NCI-H1417 treated with DMSO at 0.1 percent for 48 hours (cell line): ENCODE measurements around the gene RELCH.

Experiments
- DNase-seq: peaks from one replicate; lab custom pipeline; 2025; lab: John Stamatoyannopoulos, UW

RELCH gene

GRCh38 chr18:62187543-62188510 lies 772 bp downstream of the RELCH start:
- DNase-seq, result no peak

- DNase-seq, result no peak
Observed at GRCh38 chr18:62189208-62189607, 2.2 kb downstream of the RELCH start.

- DNase-seq, result no peak
Observed at GRCh38 chr18:62196079-62196478, 9.0 kb downstream of the RELCH start.

- DNase-seq, result no peak
Observed at GRCh38 chr18:62196980-62197379, 9.9 kb downstream of the RELCH start.

GRCh38 chr18:62198259-62198658 lies 11.2 kb downstream of the RELCH start:
- no peak for DNase-seq

DNA sequence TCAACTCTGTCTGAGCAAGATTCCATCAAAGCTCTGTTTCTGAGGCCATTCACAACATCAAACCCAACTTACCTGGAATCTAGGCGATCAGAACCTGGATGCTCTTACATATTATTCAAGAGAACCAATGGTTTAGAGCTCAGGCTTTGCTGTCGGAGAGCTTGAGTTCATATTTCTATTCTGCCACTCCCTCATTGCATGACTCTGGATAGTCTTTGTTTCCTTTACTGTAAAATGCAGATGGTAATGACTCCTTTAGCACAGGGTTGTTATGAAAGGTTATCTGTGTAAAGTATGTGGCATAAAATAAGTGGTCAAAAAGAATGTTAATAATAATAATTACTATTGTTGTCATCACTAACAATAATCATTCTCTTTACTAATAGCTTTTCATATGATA lies 12.6 kb downstream of the RELCH start:
- DNase-seq, result no peak

DNA sequence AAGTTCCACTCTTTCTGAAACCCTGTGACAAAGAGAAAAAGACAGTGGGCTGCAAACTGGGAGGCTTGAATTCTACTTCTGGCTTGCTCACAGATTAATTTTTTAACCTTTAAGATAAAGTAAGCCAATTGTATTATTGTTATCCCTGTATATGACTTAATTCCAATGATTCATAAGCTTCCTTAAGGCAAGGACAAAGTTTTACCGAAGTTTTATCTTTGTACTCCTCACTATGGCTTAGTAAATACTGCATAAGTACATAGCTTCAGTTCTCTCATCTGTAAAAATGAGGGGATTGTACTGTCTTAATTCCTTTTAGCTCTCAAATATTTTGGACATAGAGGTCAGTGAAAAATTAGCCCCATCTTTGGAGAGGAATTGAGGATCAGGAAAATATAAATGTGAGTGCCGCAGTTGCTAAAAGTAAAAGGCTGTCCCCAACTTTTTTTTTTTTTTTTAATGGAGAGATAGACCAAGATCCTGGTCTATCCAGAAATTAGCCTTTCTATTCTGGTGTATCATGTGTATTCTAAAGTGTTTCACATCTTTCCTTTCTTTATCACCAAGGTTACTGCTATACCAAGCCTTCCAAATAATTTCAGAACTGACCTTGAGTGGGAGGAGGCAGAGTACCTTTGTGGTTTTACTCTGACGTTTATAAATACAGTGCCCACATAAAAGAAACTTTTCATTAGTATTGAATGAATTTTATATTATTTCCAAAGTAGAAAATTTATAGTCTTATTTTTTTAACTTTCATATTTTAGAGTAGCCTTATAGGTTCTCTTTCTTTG lies 13.3 kb downstream of the RELCH start:
- DNase-seq, result no peak

- DNase-seq, result no peak
Observed at GRCh38 chr18:62201870-62202269, 14.8 kb downstream of the RELCH start.

DNA sequence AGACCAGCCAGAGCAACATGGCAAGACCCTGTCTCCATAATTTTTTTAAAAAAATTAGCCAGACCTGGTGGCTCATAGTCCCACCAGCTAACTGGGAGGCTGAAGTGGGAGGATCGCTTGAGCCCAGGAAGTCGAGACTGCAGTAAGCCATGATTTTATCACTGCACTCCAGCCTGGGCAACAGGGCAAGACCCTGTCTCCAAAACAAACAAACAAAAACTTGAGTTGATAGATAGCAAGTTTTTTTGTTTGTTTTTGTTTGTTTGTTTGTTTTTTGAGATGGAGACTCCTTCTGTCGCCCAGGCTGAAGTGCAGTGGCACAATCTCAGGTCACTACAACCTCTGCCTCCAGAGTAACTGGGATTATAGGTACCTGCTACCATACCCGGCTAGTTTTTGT lies 18.8 kb downstream of the RELCH start:
- no peak for DNase-seq

GRCh38 chr18:62206593-62206992 lies 19.5 kb downstream of the RELCH start:
- DNase-seq, result no peak

DNA sequence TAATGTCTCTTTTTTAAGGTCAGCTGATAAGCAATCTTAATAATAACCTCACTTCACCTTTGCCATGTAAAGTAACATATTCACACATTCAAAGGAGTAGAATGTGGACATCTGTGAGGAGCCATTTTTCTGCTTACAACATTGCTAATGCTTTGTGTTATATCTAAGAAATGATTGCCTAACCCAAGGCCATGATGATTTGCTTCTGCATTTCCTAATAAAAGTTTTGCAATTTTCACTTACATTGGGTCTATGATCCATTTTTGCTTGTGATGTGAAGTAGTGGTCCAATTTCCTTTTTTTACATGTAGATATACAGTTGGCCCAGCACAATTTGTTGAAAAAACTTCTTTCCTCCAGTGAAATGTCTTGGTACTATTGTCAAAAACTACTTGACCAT lies 22.0 kb downstream of the RELCH start:
- no peak for DNase-seq

GRCh38 chr18:62210138-62210537 lies 23.1 kb downstream of the RELCH start:
- DNase-seq, result no peak

GRCh38 chr18:62211325-62211828 lies 24.3 kb downstream of the RELCH start:
- no peak for DNase-seq

DNA sequence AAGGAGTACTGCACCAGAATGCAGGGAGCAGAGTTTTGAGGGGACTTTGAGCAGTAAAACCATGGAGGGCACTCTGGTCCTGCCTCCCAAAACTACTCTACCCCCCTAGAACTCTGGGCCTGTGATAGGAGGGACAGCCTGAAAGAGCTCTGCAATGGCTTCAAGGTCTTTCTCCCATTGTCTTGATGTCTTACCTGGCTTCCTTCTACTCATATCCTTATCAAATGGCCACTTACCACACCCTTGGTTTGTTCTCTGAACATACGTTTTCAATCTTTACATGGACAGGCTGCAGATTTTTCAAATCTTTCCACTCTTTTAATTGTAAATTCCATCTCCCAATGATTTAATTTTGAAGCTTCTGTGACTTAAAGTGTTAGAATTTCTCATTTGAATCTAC lies 27.7 kb downstream of the RELCH start:
- no peak for DNase-seq

DNA sequence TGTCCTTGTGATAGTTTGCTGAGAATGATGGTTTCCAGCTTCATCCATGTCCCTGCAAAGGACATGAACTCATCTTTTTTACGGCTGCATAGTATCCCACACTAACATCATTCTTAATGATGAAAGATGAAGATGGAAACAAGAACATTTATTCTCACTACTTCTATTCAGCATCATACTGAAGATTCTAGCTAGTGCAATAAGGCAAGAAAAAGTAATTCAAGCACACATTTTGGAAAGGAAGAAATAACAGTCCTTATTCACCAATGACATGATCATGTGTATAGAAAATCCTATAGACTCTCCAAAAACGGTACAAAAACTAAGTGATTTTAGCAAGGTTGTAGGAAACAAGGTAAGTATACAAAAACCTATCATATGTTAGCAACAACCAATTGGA lies 37.2 kb downstream of the RELCH start:
- DNase-seq, result no peak

DNA sequence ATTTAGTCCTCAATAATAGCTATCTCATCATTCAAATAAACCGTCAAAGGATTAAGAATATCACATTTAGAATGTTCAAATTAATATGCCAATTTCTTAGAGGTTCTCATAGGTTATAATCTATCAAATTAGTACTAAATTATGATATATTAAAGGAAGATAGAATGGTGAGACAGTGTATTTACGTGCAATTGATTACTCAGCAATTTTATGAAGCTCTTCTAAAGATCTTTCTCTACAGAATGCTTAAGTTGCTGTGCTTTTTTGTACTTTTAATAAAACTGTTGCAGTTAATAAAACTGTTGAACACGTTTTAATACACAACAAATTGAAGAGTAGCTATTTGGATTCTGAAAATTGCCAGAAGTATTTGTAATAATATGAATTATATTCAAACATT lies 39.0 kb downstream of the RELCH start:
- DNase-seq, result no peak

- no peak for DNase-seq
Observed at GRCh38 chr18:62236252-62236651, 49.2 kb downstream of the RELCH start.

- DNase-seq, result no peak
Observed at GRCh38 chr18:62239475-62239874, 52.4 kb downstream of the RELCH start.

GRCh38 chr18:62242955-62243354 lies 55.9 kb downstream of the RELCH start:
- no peak for DNase-seq

DNA sequence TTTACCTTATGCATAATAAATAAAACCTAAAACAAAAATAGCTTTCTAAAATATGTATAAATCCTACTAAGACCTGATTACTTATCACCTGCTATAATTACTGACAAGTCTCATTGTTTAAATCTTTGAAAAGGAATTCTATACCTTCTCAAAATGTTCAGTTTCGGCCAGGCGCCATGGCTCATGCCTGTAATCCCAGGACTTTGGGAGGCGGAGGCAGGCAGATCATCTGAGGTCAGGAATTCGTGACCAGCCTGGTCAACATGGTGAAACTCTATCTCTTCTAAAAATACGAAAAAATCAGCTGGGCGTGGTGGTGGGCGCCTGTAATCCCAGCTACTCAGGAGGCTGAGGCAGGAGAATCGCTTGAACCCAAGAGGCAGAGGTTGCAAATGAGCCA lies 58.1 kb downstream of the RELCH start:
- no peak for DNase-seq

GRCh38 chr18:62245699-62246098 lies 58.6 kb downstream of the RELCH start:
- no peak for DNase-seq

DNA sequence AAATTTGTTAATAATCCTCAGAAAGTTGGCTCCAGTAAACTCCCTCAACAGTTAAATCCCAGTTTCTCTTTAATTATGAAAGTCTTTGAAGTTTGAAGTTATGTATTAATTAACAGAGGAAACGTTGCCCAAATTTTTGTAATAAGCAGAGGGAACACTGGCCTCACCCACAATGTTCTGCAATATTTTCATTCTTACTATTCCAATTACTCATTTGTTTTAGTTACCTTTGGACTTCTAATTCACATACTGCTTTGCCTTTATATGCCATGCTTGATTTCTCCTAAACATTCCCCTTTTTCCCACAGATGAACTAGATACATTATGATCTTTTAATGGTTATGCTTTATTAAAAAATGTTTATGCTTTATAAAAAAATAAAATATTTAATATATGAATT lies 61.3 kb downstream of the RELCH start:
- no peak for DNase-seq
